GM23338 (cell line): ENCODE data around the gene TMEM92.

ENCODE experiments used
- CREB1 ChIP-seq: fragments of 250-450 bp; sonication (Bioruptor Pico); IDR thresholded peaks from 2 replicates; pipeline ENCODE4 v1.5.0; 2020; ENCODE audit warnings: low read depth, mild to moderate bottlenecking, moderate library complexity
- POLR2AphosphoS5 ChIP-seq: IDR thresholded peaks from 2 replicates; pipeline ENCODE4 v1.6.1; 2016; ENCODE audit warnings: antibody characterized with exemption, low read depth
- TF ChIP-seq, protein P1 (sequence below), 2 experiments: fragments of 200-600 bp in 1 of 2; sonication (generic) in 1 of 2; conservative IDR thresholded peaks; 2 replicates each; pipeline versions ENCODE4 v1.5.1 to v1.6.1; 2016 to 2017; ENCODE audit warnings: antibody characterized with exemption in 2 of 2, low read depth in 2 of 2, mild to moderate bottlenecking in 2 of 2, moderate library complexity in 1 of 2

GRCh38 chr17:50259477-50260324, 14.6 kb upstream of the TMEM92 start:
- TF ChIP-seq, protein P1, sequence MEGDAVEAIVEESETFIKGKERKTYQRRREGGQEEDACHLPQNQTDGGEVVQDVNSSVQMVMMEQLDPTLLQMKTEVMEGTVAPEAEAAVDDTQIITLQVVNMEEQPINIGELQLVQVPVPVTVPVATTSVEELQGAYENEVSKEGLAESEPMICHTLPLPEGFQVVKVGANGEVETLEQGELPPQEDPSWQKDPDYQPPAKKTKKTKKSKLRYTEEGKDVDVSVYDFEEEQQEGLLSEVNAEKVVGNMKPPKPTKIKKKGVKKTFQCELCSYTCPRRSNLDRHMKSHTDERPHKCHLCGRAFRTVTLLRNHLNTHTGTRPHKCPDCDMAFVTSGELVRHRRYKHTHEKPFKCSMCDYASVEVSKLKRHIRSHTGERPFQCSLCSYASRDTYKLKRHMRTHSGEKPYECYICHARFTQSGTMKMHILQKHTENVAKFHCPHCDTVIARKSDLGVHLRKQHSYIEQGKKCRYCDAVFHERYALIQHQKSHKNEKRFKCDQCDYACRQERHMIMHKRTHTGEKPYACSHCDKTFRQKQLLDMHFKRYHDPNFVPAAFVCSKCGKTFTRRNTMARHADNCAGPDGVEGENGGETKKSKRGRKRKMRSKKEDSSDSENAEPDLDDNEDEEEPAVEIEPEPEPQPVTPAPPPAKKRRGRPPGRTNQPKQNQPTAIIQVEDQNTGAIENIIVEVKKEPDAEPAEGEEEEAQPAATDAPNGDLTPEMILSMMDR (conservative IDR thresholded peaks at IDR 0.05; ENCODE audit: low read depth in 2 of 2) = no peak
- TF ChIP-seq POLR2AphosphoS5 (no peak), CREB1 (CRISPR knock-in tag) (no peak)
